WTC11 (cell line): ENCODE results near the gene ERP29. TPM values are rescaled to one million over a fixed set of nuclear protein-coding genes. Genes with fewer than 3 reads are reported as not detected.

Experiments used
- ATAC-seq: fragments of 200-7000 bp; cut with Tn5 transposase; 2 replicates; pipeline ENCODE4 v1.10.0; 2021; ENCODE audit warnings: mild to moderate bottlenecking, moderate library complexity
- CTCF ChIA-PET: fragments of 300-600 bp; sonication (Branson Sonifier 250); formaldehyde crosslinking; loops from one replicate; lab custom pipeline; 2021; ENCODE audit warnings: antibody characterized with exemption; lab: Charles Lee
- POLR2A ChIA-PET: fragments of 350-600 bp; sonication (Branson Sonifier 250); formaldehyde crosslinking; loops from one replicate; lab custom pipeline; 2021; ENCODE audit warnings: antibody characterized with exemption; lab: Charles Lee
- DNase-seq: peaks from one replicate; pipeline ENCODE4 v3.0.0; 2021; ENCODE audit warnings: low spot score
- H3K27ac Mint-ChIP-seq: 2 replicates; pipeline ENCODE4 v1.8.0; 2021; ENCODE audit warnings: mixed read lengths
- H3K27me3 Mint-ChIP-seq: 2 replicates; pipeline ENCODE4 v1.8.0; 2021; ENCODE audit warnings: low read depth, mild to moderate bottlenecking, moderate library complexity, mixed read lengths
- H3K36me3 Mint-ChIP-seq: 2 replicates; pipeline ENCODE4 v1.8.0; 2021; ENCODE audit warnings: mixed read lengths
- H3K4me1 Mint-ChIP-seq: 2 replicates; pipeline ENCODE4 v1.8.0; 2022; ENCODE audit warnings: mixed read lengths
- H3K4me3 Mint-ChIP-seq: 2 replicates; pipeline ENCODE4 v1.8.0; 2021; ENCODE audit warnings: mild to moderate bottlenecking, moderate library complexity, mixed read lengths
- H3K9me3 Mint-ChIP-seq: 2 replicates; pipeline ENCODE4 v1.8.0; 2021; ENCODE audit warnings: mixed read lengths
- ARID4B ChIP-seq: sonication (generic); formaldehyde crosslinking; IDR thresholded peaks from 2 replicates; pipeline ENCODE4 v1.8.0; 2023; ENCODE audit warnings: missing genetic modification reagents, mild to moderate bottlenecking, borderline replicate concordance
- ATF1 ChIP-seq: sonication (generic); formaldehyde crosslinking; IDR thresholded peaks from 2 replicates; pipeline ENCODE4 v1.8.1; 2023; ENCODE audit warnings: mild to moderate bottlenecking, moderate library complexity, missing genetic modification reagents
- IRF2 ChIP-seq: sonication (generic); formaldehyde crosslinking; IDR thresholded peaks from 2 replicates; pipeline ENCODE4 v1.8.0; 2022; ENCODE audit warnings: low read depth, missing genetic modification reagents, borderline replicate concordance
- JAZF1 ChIP-seq: fragments of 250-450 bp; sonication (Bioruptor Pico); IDR thresholded peaks from 2 replicates; pipeline ENCODE4 v1.9.0; 2021; ENCODE audit warnings: moderate library complexity, mild to moderate bottlenecking, inconsistent platforms
- JUN ChIP-seq: sonication (generic); formaldehyde crosslinking; IDR thresholded peaks from 2 replicates; pipeline ENCODE4 v1.8.0; 2023; ENCODE audit warnings: mild to moderate bottlenecking, missing genetic modification reagents
- NFE2L1 ChIP-seq: sonication (generic); formaldehyde crosslinking; IDR thresholded peaks from 2 replicates; pipeline ENCODE4 v1.8.1; 2023; ENCODE audit warnings: missing genetic modification reagents
- NFYB ChIP-seq: sonication (generic); formaldehyde crosslinking; conservative IDR thresholded peaks from 2 replicates; pipeline ENCODE4 v1.8.0; 2022; ENCODE audit warnings: low read depth, missing genetic modification reagents
- NR1H2 ChIP-seq: sonication (generic); formaldehyde crosslinking; IDR thresholded peaks from 2 replicates; pipeline ENCODE4 v1.9.0; 2021; ENCODE audit warnings: mild to moderate bottlenecking, moderate library complexity, missing genetic modification reagents
- NR2C2 ChIP-seq: sonication (generic); formaldehyde crosslinking; IDR thresholded peaks from 2 replicates; pipeline ENCODE4 v1.8.0; 2022; ENCODE audit warnings: mild to moderate bottlenecking, missing genetic modification reagents
- PREB ChIP-seq: sonication (generic); formaldehyde crosslinking; IDR thresholded peaks from 2 replicates; pipeline ENCODE4 v1.8.1; 2022; ENCODE audit warnings: mild to moderate bottlenecking, missing genetic modification reagents, moderate library complexity, borderline replicate concordance
- PRRX2 ChIP-seq: fragments of 250-450 bp; sonication (Bioruptor Pico); IDR thresholded peaks from 2 replicates; pipeline ENCODE4 v1.8.0; 2021; ENCODE audit warnings: mild to moderate bottlenecking
- SP1 ChIP-seq: sonication (generic); formaldehyde crosslinking; conservative IDR thresholded peaks from 2 replicates; pipeline ENCODE4 v1.8.1; 2022; ENCODE audit warnings: missing genetic modification reagents
- TCF7 ChIP-seq: sonication (generic); formaldehyde crosslinking; IDR thresholded peaks from 2 replicates; pipeline ENCODE4 v1.8.0; 2022; ENCODE audit warnings: mild to moderate bottlenecking, low read depth, missing genetic modification reagents, moderate library complexity
- TP53 ChIP-seq: sonication (generic); formaldehyde crosslinking; IDR thresholded peaks from 2 replicates; pipeline ENCODE4 v1.8.1; 2023; ENCODE audit warnings: mild to moderate bottlenecking, missing genetic modification reagents
- USF2 ChIP-seq: sonication (generic); formaldehyde crosslinking; IDR thresholded peaks from 2 replicates; pipeline ENCODE4 v1.8.1; 2023; ENCODE audit warnings: mild to moderate bottlenecking, missing genetic modification reagents, moderate library complexity
- ZNF232 ChIP-seq: sonication (generic); formaldehyde crosslinking; IDR thresholded peaks from 2 replicates; pipeline ENCODE4 v1.8.0; 2022; ENCODE audit warnings: mild to moderate bottlenecking, missing genetic modification reagents
- ZNF317 ChIP-seq: sonication (generic); formaldehyde crosslinking; IDR thresholded peaks from 2 replicates; pipeline ENCODE4 v1.8.1; 2023; ENCODE audit warnings: low read depth, mild to moderate bottlenecking, moderate library complexity, missing genetic modification reagents, borderline replicate concordance
- ZNF396 ChIP-seq: fragments of 250-450 bp; sonication (Bioruptor Pico); IDR thresholded peaks from 2 replicates; pipeline ENCODE4 v1.8.0; 2021; ENCODE audit warnings: mild to moderate bottlenecking, moderate library complexity, borderline replicate concordance
- total RNA-seq: library from RNA; stranded (reverse); gene quantifications from 3 replicates; pipeline ENCODE4 v1.2.3, GENCODE V29; 2021
- TF ChIP-seq, protein P1 (sequence below): sonication (generic); formaldehyde crosslinking; IDR thresholded peaks from 2 replicates; pipeline ENCODE4 v1.8.0; 2023; ENCODE audit warnings: mild to moderate bottlenecking, missing genetic modification reagents
- TF ChIP-seq, protein P2 (sequence below): sonication (generic); formaldehyde crosslinking; IDR thresholded peaks from 2 replicates; pipeline ENCODE4 v1.8.1; 2023; ENCODE audit warnings: mild to moderate bottlenecking, missing genetic modification reagents, moderate library complexity

The ERP29 gene
- total RNA-seq, 1 experiment from 2014 or later, result 162 TPM

DNA sequence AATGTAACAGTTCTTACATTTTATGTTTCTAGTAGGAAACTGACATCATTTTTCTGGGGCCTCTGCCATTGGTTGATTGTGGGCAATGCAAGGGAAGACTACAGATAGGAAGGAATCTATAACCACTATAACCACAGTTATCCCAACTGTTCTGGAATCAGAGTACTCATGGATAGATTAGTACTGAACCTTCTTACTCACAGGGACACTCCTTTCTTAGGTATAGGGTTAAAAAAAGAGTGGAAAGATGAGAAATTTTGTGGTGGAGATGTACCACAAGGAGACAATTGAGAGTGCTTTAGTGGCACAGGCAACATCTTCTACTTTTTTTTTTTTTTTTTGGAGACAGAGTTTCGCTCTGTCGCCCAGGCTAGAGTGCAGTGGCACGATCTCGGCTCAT is 21.3 kb upstream of the ERP29 start:
- CTCF ChIA-PET, result no interaction called here
- no peaks in the 10 kb centered on the region for H3K27me3 Mint-ChIP-seq
- TF ChIP-seq ZNF317 (CRISPR knock-in tag) (no peak), JUN (no peak), TCF7 (CRISPR knock-in tag) (no peak), JAZF1 (CRISPR knock-in tag) (no peak), ZNF396 (no peak), NFYB (CRISPR knock-in tag) (no peak), SP1 (CRISPR knock-in tag) (no peak), IRF2 (CRISPR knock-in tag) (no peak), PRRX2 (CRISPR knock-in tag) (no peak), TP53 (CRISPR knock-in tag) (no peak), ATF1 (CRISPR knock-in tag) (no peak), USF2 (CRISPR knock-in tag) (no peak), ZNF232 (CRISPR knock-in tag) (no peak), PREB (CRISPR knock-in tag) (no peak), NR1H2 (CRISPR knock-in tag) (no peak), ARID4B (no peak), NFE2L1 (CRISPR knock-in tag) (no peak), NR2C2 (CRISPR knock-in tag) (no peak)
- TF ChIP-seq, protein P1, sequence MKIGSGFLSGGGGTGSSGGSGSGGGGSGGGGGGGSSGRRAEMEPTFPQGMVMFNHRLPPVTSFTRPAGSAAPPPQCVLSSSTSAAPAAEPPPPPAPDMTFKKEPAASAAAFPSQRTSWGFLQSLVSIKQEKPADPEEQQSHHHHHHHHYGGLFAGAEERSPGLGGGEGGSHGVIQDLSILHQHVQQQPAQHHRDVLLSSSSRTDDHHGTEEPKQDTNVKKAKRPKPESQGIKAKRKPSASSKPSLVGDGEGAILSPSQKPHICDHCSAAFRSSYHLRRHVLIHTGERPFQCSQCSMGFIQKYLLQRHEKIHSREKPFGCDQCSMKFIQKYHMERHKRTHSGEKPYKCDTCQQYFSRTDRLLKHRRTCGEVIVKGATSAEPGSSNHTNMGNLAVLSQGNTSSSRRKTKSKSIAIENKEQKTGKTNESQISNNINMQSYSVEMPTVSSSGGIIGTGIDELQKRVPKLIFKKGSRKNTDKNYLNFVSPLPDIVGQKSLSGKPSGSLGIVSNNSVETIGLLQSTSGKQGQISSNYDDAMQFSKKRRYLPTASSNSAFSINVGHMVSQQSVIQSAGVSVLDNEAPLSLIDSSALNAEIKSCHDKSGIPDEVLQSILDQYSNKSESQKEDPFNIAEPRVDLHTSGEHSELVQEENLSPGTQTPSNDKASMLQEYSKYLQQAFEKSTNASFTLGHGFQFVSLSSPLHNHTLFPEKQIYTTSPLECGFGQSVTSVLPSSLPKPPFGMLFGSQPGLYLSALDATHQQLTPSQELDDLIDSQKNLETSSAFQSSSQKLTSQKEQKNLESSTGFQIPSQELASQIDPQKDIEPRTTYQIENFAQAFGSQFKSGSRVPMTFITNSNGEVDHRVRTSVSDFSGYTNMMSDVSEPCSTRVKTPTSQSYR (CRISPR knock-in tag), result no peak
- TF ChIP-seq, protein P2, sequence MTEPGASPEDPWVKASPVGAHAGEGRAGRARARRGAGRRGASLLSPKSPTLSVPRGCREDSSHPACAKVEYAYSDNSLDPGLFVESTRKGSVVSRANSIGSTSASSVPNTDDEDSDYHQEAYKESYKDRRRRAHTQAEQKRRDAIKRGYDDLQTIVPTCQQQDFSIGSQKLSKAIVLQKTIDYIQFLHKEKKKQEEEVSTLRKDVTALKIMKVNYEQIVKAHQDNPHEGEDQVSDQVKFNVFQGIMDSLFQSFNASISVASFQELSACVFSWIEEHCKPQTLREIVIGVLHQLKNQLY (CRISPR knock-in tag), result no peak
- TF ChIP-seq, all 79 proteins: peak for 0
- H3K4me1 Mint-ChIP-seq, result peaks cover 9% of the 10 kb centered on the region
- H3K9me3 Mint-ChIP-seq, result no peaks in the 10 kb centered on the region; the same call in 1 of the 2 replicates
- DNase-seq (no peak), ATAC-seq (no peak)
- POLR2A ChIA-PET, result interaction anchor here (0.6 kb wide), 1 partner anchor 28 kb away, joined by 3 read pairs; no protein-coding TSS in a partner anchor
- no peak overlapping the region for H3K4me3 Mint-ChIP-seq
- peaks cover 3% of the 10 kb centered on the region; the same call in 1 of the 2 replicates for H3K36me3 Mint-ChIP-seq
- no peak overlapping the region for H3K27ac Mint-ChIP-seq
